NCI-H510A (cell line): ENCODE data around the gene PLPP2.

Experiments used
- DNase-seq: peaks from one replicate; lab custom pipeline; 2025; lab: John Stamatoyannopoulos, UW

The PLPP2 gene

DNA sequence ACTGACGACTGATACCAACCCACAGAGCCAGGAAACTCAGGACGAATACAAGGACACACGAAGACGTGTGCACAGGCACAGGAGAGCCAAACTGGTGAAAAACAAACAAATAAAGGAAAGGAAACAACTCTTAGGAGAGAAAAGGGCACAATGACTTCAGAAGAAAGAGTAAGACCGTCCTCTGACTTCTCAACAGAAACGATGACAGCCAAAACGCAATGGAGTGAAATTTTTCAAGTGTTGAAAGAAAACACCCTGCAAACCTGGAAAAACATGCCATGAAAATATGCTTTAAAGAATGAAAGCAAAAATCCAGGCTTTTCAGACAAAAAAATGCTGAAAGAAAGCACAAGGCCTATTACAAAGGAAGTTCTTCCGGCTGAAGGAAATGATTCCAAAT is 24.6 kb upstream of the PLPP2 start:
- no peak for DNase-seq

GRCh38 chr19:313988-314815 is 23.0 kb upstream of the PLPP2 start:
- no peak for DNase-seq

GRCh38 chr19:313169-313987 is 22.2 kb upstream of the PLPP2 start:
- DNase-seq, result no peak

DNA sequence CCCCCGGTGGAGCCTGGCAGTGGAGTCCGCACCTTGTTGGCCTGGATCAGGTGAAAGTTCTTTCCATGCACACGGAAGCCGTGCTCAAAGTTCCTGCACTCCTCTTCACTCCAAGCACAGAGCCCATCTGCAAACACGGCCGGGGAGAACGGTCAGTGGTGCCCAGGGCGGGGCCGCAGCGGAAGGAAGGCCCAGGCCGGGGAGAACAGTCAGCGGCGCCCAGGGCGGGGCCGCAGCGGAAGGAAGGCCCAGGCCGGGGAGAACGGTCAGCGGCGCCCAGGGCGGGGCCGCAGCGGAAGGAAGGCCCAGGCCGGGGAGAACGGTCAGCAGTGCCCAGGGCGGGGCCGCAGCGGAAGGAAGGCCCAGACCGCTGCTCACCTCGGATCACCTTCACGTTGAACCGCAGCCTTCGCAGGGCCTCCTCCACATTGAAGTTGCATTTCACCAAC is 20.6 kb upstream of the PLPP2 start:
- no peak for DNase-seq

DNA sequence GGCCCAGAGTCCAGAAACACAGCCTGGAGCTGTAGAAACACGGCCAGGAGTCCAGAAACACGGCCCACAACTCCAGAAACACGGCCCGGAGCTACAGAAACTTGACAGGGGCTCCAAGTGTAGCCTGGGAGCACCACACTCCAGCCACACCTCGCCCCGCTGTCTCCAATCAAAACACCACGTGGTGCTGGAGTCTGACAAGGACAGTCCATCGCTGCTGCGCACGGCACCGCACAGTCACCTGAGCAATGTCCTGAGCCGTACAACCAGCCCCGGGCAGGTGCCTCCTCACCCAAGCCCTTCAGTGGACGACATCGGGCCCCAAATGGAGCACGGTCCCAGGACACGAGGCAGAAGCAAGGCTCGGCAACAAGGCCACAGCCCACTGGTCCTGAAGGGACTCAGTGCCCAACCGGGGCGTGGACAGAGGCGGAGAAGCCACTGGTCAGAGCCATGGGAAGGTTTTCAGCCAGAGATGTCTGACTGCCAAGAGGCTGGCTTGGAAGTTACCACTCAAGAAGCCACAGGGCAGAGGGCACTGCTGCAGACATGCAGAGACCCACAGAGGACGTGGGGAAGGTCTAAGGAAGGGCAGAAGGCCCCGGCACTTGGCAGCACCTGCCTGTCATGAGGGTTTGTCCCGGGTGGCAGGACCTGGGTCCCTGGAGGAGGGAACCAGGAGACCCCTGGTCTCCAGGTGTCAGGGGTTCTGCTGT is 19.7 kb upstream of the PLPP2 start:
- no peak for DNase-seq

DNA sequence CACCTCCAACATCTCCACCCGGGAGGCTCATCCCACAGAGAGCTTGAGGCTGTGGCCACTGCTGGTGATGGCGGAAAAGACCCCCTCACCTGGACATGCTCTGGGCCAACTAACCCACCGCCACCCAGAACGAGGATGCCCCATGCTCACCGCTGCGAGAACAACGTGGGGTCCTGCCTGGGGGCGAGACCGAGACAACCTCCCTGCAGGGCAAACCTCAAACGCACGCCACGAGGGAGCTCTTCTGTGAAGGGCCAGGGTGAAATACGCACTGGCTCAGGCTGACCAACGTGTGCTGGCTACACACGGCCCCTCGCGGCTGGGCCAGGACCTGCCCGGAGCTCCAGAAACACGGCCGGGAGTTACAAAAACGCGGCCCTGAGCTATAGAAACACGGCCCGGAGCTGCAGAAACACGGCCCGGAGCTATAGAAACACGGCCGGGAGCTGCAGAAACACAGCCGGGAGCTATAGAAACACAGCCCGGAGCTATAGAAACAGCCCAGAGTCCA is 19.0 kb upstream of the PLPP2 start:
- no peak for DNase-seq

DNA sequence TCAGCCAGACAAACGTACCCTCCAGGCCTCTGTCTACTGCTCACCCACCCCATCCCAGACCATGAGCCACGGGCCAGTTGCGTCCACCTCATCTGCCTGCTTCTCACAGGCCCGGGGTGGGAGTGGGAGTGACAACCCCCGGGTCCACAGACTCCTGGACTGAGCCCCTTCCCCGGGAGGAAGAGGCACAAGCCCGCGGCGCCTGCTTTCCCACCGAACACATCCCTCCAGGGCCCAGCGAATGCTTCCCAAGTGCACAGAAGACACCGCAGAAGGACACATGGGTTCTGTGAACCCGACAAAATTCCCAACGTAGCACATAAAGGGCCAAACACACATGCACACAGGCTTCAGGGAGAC is 18.0 kb upstream of the PLPP2 start:
- DNase-seq, result no peak

DNA sequence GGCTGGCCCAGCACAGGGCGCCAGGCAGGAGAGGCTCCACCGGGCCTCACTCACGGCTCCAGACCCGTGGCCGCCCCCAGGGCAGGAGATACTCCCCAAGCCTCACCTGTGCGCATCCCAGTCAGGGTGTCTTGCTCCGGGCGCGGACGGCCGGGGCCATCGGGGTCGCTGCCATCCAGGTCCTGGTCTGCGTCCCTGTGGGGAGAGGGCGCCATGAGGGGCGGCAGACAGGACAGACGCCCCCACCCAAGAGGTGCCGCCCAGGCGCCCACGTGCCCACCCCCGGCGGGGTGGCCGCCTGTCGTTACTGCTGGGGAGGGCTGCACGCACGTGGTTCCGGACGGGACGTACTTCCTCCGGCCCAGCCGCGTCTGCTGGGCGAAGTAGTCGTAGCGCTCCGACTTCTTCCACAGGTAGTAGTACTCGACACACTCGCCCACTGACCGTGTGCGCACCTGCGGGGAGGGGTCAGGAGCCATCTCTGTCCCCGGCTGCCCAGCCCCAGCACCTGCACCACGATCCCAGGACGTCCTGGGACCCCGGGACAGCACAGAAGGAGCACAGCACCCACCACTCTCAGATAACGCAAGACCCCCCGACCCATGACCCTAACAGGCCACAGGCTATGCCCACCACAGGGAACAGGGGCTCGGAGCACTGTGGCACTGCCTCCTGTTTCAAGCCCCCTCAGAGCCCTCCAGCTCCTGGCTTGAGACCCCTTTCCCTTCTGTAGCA is 17.4 kb upstream of the PLPP2 start:
- DNase-seq, result no peak

DNA sequence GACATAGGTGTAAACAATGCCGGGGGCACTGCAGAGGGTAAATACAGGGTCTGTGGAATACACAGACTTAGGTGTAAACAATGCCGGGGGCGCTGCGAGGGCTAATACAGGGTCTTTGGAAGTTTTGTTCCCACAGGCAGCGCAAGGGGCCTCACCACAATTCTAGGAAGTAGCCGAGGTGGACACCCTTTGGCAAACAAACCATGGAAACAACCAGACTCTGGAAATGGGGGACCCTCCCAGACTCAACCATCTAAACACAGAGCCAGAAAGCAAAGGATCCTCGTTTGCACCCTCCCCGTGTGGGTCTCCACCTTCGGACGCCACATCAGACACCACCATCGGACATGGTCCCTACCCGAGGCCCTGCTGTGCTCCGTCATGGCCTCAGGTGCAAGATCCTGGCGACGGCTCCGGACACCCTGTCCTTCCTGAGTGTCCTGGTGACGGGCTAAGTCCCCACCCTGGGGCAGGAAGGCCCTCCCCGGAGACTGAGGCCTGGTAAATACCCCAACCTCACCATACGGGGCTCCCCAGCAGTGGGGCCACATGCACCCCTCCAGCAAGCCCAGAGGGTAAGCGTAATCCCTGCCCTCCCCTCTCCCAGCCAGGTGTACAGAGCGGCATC is 16.7 kb upstream of the PLPP2 start:
- DNase-seq, result no peak

- no peak for DNase-seq
These were observed 15.9 kb upstream of the PLPP2 start for GRCh38 chr19:307111-307531.

- DNase-seq, result no peak
These were observed 15.1 kb upstream of the PLPP2 start for GRCh38 chr19:306151-306900.

GRCh38 chr19:305240-306150 is 14.3 kb upstream of the PLPP2 start:
- no peak for DNase-seq

DNA sequence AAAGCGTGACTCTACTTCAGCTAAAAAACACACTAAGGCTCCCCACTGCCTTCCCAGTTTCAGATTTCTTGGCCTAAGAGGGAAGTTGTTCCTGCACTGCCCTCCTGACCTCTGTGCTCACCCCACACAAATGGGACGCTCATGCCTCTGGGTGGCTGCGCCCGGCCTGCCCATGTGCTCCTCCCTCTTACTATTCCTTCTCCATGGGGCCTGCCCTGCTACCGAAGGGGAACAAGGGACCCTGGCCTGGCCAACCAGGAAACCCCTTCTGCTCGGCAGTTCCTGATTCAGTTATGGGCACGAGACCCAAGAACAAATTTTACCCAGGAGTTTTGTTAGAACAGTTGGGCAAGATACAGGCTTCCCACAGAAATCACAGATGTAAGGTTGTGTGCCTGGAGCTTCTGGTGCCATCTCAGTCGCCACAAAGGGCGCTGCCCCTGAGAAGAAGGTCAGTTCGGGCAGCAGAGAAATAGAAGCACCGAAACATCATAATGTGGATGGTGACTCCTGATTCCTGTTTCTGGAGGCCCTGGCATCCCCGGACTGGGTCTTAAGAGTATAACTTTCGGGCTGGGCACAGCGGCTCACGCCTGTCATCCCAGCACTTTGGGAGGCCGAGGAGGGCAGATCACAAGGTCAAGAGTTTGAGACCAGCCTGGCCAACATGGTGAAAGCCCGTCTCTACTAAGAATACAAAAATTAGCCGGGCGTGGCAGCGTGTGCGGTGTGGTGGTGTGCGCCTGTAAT is 5.4 kb upstream of the PLPP2 start:
- no peak for DNase-seq

DNA sequence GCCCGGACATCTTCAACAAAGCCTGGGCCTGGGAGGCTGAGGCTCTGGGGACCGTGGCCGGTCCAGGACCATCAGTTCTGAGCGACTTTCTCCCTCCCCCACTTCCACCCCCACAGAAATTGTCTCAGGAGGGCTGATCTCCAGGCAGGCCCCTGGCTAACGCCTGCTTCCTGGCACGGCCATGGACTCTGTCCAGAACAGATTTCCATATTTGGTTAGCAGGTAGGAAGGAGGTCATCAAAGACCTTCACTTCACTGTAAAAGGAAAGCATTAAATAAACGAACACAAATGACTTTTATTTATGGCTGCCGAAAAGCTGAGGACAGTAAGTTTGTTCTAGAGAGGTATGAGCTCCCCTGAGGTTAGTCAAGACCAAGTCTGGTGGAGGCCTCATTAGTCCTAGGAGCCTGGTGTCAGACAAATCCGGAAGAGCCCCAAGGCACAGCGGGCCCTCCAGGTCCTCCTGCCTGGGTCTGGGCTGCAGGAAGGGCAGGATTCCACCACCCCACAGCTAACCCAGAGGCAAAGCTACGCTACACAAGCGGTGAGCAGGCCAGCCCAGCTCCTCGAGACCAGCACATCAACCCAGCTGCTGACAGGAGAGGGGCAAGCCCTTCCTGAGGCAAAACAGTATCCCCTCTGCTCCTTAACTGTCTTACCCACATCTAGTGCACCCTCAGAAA is 4.6 kb upstream of the PLPP2 start:
- no peak for DNase-seq

DNA sequence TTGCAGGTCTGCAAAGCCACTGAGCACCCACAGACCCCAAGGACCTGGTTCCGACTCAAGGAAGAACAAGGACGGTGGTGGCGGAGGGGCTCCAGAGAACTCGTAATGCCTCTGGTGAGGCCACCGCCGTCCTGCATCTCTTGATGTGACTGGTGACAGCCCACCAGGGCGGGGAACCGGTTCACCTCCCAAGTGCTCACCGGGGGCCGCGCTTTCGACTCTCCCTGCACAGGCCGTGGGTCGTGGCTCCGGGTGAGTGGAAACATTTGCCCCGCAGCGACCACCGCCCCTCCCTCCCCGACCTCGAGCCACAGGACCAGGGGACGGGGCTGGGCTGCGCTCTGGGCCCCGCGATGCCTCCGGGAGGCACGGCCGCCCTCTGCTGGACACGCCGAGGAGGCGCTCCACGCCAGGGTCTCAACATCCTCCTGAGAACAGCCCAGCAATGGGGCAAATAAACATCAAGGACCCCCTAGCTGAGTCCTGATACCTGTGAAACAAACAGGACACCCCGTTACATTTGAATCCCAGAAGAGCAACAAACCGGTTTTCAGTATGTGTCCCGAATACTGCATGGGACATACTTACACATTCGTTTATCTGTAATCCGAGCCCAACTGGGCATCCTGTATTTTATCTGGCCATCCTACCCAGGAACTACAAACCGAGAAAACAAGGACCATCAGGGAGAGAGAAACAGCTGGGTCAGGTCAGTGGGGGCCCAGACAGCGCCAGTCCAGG is 3.9 kb upstream of the PLPP2 start:
- no peak for DNase-seq

DNA sequence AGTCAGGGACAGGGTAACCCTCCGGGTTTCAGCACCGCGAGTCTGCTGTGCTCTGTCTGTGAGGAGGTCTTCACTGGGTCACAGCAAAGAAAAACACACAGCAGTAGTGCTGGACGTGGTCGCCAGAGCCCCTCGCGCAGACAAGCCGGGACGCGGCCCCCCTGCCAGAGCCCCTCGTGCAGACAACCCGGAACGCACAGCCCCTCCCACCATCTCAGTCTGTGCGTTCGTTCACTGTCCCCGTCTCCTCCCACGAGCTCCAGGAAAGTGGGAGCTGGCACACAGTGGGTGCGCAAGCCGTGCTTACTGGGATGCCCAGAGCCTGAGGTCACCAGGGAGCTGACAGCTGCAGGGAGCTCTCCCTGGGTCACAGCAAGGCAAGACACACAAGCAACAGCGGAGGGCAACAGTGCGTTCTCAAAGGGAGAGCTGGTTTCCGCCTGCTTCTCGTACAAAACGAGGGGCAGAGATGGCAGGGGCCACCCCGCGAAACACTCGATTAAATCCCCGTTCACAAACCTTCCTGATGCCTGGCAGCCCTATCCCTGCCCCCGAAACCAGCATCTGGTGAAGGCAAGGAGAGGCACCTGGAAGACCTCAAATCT is 3.2 kb upstream of the PLPP2 start:
- DNase-seq, result no peak
